Prostate gland (tissue), 2 donors: Measurements from ENCODE around the gene ACOX3. TPM values are rescaled to one million over a fixed set of nuclear protein-coding genes. Genes with fewer than 3 reads are reported as not detected.
"Not testable (repeated sequence)": the region's sequence is repeated elsewhere in the genome, so short reads cannot be mapped to it uniquely, and the experiment has no call there.

Source experiments
- DNase-seq: peaks from one replicate; pipeline ENCODE4 v3.0.0-alpha.2; 2019; ENCODE audit warnings: low spot score
- H3K27ac ChIP-seq, 2 donors: fragments of 200-600 bp; sonication (generic); 2 replicates each; pipeline ENCODE4 v1.5.1; 2017 to 2019
- H3K27me3 ChIP-seq: fragments of 200-600 bp; sonication (generic); replicated peaks from 2 replicates; pipeline ENCODE4 v1.5.1; 2019; ENCODE audit not compliant: insufficient read depth
- H3K36me3 ChIP-seq, 2 donors: fragments of 200-600 bp; sonication (generic); 1 replicate in 1 of 2; 2 replicates in 1 of 2; pipeline versions ENCODE4 v1.5.1 to v1.8.1; 2017 to 2019
- H3K4me1 ChIP-seq: fragments of 200-600 bp; sonication (generic); replicated peaks from 2 replicates; pipeline ENCODE4 v1.5.1; 2019
- H3K4me3 ChIP-seq, 2 donors: fragments of 200-600 bp; sonication (generic); 2 replicates each; pipeline ENCODE4 v1.5.1; 2017 to 2019
- H3K9me3 ChIP-seq: fragments of 200-600 bp; sonication (generic); 2 replicates; pipeline ENCODE4 v1.5.1; 2017
- POLR2A ChIP-seq: fragments of 450-650 bp; IDR thresholded peaks from one replicate; pipeline ENCODE4 v1.6.1; 2016; ENCODE audit warnings: antibody characterized with exemption, mild to moderate bottlenecking
- POLR2AphosphoS5 ChIP-seq: sonication (generic); formaldehyde crosslinking; IDR thresholded peaks from one replicate; pipeline ENCODE4 v1.6.1; 2017; ENCODE audit warnings: antibody characterized with exemption
- WGBS: methylation state at CpG from one replicate; pipeline ENCODE4 v1.1.5; 2018; 5-methylcytosine and 5-hydroxymethylcytosine counted together
- intact Hi-C: fragments of 100-400 bp; cut with DNase I; formaldehyde crosslinking; loops from one replicate; pipeline ENCODE4 v1.14.2; 2022
- total RNA-seq, 2 donors: library from RNA; depleted of rRNA; stranded (reverse); fragments of >200 nt; gene quantifications; one replicate each; pipeline ENCODE4 v1.1.0, GENCODE V29; 2016
- TF ChIP-seq, protein P1 (sequence below), 4 experiments: fragments of 200-600 bp in 2 of 4; fragments of 450-650 bp in 2 of 4; sonication (generic) in 2 of 4; IDR thresholded peaks; 1 replicate in 3 of 4; 2 replicates in 1 of 4; pipeline ENCODE4 v1.5.1; 2016 to 2019; ENCODE audit warnings: antibody characterized with exemption in 4 of 4, mild to moderate bottlenecking in 2 of 4, moderate library complexity in 2 of 4

ACOX3 gene
- total RNA-seq, 2 donors from 2014 or later = 65.7 to 75.4 TPM

DNA sequence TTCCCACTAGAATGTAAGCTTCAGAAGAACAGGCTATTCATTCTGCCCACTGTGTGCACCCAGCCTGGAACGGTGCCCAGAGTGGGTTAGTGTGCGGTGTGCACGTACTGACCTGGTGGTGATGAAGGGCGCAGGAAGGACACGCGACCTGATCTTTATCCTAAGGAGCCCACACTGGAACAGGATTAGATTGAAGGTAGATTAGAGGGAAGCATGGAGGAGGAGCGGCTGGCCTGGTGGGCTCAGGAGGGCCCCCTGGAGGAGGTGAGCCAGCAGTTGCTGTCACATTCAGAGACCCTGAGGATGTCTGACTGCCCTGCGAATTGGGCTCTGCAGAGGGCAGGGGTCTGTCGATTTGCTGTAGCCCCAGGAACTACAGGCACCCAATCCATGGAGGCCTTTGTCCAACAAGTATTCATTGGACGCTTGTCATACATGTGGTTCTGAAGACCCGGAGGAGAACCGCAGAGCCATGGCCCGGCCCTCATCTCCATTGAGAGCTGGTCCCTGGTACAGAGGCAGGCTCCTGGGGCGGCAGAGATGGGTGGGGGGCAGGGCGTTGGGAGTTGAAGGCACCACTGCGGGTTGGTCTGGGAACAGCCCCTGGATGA lies 97.8 kb downstream of the ACOX3 start:
- no peak for DNase-seq
- no peak overlapping the region for H3K4me3 ChIP-seq
- 84% methylated on average over 16 of the region's 16 CpGs for WGBS
- intact Hi-C loops = loop anchor here (5.0 kb wide), 1 partner anchor 50 kb away; no protein-coding TSS in a partner anchor
- no peaks in the 10 kb centered on the region for H3K4me1 ChIP-seq
- TF ChIP-seq, protein P1, sequence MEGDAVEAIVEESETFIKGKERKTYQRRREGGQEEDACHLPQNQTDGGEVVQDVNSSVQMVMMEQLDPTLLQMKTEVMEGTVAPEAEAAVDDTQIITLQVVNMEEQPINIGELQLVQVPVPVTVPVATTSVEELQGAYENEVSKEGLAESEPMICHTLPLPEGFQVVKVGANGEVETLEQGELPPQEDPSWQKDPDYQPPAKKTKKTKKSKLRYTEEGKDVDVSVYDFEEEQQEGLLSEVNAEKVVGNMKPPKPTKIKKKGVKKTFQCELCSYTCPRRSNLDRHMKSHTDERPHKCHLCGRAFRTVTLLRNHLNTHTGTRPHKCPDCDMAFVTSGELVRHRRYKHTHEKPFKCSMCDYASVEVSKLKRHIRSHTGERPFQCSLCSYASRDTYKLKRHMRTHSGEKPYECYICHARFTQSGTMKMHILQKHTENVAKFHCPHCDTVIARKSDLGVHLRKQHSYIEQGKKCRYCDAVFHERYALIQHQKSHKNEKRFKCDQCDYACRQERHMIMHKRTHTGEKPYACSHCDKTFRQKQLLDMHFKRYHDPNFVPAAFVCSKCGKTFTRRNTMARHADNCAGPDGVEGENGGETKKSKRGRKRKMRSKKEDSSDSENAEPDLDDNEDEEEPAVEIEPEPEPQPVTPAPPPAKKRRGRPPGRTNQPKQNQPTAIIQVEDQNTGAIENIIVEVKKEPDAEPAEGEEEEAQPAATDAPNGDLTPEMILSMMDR (IDR thresholded peaks at IDR 0.05) = no peak
- TF ChIP-seq POLR2AphosphoS5 = no peak
- TF ChIP-seq POLR2A = no peak
- H3K36me3 ChIP-seq = no peaks in the 10 kb centered on the region
- no peaks in the 10 kb centered on the region for H3K9me3 ChIP-seq
- no peak overlapping the region for H3K27ac ChIP-seq
- no peaks in the 10 kb centered on the region for H3K27me3 ChIP-seq

DNA sequence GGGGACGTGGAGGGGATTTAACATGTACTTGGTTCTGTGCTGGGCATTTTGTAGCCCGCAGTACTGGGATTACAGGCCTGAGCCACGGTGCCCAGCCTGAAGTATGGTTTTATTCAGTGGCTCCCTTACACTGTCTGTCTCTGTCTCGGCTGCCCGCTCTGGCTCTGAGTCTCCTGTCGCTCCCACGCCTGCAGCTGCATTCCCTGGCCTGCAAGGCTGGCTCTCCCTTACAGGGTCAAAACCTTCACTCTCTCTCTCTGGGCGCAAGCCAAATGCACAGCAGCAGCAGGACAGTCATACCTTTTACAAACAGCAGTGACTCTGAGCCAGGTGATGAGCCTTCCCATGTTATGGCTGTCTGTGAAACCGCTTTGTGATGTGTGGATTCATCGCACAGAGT lies 98.8 kb downstream of the ACOX3 start:
- intact Hi-C loops = loop anchor here (5.0 kb wide), 1 partner anchor 51 kb away; no protein-coding TSS in a partner anchor
- Histone ChIP-seq H3K27ac (peak overlapping the region in 1 of 2 donors; percentile 8), H3K4me1 (no peaks in the 10 kb centered on the region), H3K4me3 (no peak overlapping the region), H3K27me3 (no peaks in the 10 kb centered on the region), H3K36me3 (no peaks in the 10 kb centered on the region), H3K9me3 (no peaks in the 10 kb centered on the region)
- 84% methylated on average over 10 of the region's 10 CpGs for WGBS
- no peak for DNase-seq
- TF ChIP-seq, protein P1 (IDR thresholded peaks at IDR 0.05) = no peak
- no peak for TF ChIP-seq POLR2A
- TF ChIP-seq POLR2AphosphoS5 = no peak

DNA sequence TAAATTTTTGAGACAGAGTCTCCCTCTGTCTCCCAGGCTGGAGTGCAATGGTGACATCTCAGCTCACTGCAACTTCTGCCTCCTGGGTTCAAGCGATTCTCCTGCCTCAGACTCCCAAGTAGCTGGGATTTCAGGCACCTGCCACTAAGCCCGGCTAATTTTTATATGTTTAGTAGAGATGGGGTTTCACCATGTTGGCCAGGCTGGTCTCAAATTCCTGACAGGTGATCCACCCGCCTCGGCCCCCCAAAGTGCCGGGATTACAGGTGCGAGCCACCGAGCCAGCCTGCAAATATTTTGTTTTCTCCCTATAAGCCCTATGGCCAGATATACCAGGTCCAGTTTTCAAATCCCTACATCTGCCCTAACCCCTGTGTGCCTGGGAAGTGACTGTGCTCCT lies 99.2 kb downstream of the ACOX3 start:
- H3K27me3 ChIP-seq, DNase-seq, H3K4me1 ChIP-seq, H3K9me3 ChIP-seq, H3K4me3 ChIP-seq, H3K36me3 ChIP-seq: not testable (repeated sequence)
- intact Hi-C loops = loop anchor here (5.0 kb wide), 1 partner anchor 51 kb away; no protein-coding TSS in a partner anchor
- WGBS = 73% methylated on average over 7 of the region's 7 CpGs
- peak overlapping the region in 1 of 2 donors; percentile 8 for H3K27ac ChIP-seq

DNA sequence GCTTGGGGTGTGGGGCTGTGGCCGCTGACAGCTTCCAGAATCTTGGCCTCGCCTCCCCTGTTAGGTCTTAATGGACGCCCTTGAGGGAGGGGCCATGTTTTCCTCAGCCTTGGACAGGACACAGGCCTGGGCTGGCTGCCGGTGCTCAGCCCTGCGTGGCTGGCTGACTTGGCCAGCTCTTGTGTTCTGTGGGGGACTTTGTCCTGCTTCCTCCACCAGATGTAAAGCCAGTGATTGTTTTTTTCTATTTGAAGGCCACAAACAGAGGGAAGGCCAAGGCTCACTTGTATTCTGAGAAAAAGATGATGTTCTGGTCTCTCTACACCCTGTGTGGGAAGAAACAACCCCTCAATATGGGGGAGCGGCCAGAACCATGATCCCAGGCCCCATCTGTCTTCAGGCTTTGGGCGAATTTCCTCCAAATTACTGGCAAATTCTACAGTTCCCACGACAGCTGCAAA lies 99.7 kb downstream of the ACOX3 start:
- peak overlapping the region in 1 of 2 donors; percentile 8 for H3K27ac ChIP-seq
- TF ChIP-seq POLR2A (no peak), POLR2AphosphoS5 (peak; percentile 6)
- TF ChIP-seq, protein P1 (IDR thresholded peaks at IDR 0.05) = no peak
- H3K4me1 ChIP-seq = no peaks in the 10 kb centered on the region
- H3K9me3 ChIP-seq = no peaks in the 10 kb centered on the region
- no peak overlapping the region for H3K4me3 ChIP-seq
- H3K27me3 ChIP-seq = no peaks in the 10 kb centered on the region
- intact Hi-C loops = loop anchor here (5.0 kb wide), 1 partner anchor 51 kb away; no protein-coding TSS in a partner anchor
- 54% methylated on average over 8 of the region's 8 CpGs for WGBS
- no peak for DNase-seq
- H3K36me3 ChIP-seq = no peaks in the 10 kb centered on the region

DNA sequence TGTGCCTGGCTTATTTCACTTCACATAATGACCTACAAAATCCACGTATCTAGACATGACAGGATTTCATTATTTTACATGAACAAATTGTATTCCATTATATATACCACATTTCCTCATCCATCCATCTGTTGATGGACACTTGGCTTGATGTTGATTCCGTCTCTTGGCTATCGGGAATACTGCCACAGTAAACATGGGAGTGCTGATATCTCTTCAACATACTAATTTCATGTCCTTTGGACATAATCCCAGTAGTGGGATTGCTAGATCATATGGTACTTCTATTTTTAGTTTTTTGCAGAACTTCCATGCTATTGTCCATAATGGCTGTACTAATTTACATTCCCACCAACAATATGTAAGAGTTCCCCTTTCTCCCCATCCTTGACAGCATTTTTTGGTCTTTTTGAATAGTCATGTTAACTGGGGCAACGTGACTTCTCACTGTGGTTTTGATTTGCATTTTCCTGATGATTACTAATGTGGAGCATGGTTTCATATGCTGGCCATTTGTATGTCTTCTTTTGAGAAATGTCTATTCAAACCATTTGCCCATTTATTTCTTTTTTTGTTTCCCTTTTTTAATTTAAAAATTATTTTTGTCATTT lies 102.1 kb downstream of the ACOX3 start:
- no peak overlapping the region for H3K27ac ChIP-seq
- no peak overlapping the region for H3K4me3 ChIP-seq
- no peaks in the 10 kb centered on the region for H3K27me3 ChIP-seq
- no peaks in the 10 kb centered on the region for H3K9me3 ChIP-seq
- intact Hi-C loops = no loop called here
- H3K4me1 ChIP-seq = no peaks in the 10 kb centered on the region
- no peak for DNase-seq
- H3K36me3 ChIP-seq = no peaks in the 10 kb centered on the region
- TF ChIP-seq POLR2AphosphoS5 (no peak), POLR2A (no peak)
- TF ChIP-seq, protein P1 (IDR thresholded peaks at IDR 0.05) = no peak
- WGBS = 88% methylated on average over 4 of the region's 4 CpGs
